Middle frontal gyrus (tissue), 1 donor: Measurements from ENCODE around the gene LRRK1.
"Not testable (repeated sequence)": the region's sequence is repeated elsewhere in the genome, so short reads cannot be mapped to it uniquely, and the experiment has no call there.

ENCODE experiments used
- DNase-seq: peaks from one replicate; pipeline ENCODE4 v3.0.0-alpha.2; 2015; ENCODE audit warnings: low spot score; ENCODE audit errors: extremely low spot score

LRRK1 gene

DNA sequence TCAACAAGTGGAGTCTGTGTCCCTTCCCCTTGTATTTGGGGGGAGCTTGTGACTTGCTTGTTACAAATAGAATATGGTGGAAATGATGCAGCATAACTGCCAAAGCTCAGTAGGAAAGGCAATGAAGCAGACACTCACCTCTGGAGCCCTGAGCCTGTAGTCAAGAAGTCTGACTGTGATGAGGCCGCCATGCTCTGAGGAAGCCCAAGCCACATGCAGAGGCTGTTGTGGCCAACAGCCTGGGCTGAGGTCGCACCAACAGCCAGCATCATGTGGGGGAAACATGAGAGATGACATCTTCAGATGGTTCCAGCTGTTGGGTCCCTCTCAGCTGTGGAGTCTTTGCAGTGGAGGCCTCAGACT lies 171.3 kb downstream of the LRRK1 start:
- no peak for DNase-seq

DNA sequence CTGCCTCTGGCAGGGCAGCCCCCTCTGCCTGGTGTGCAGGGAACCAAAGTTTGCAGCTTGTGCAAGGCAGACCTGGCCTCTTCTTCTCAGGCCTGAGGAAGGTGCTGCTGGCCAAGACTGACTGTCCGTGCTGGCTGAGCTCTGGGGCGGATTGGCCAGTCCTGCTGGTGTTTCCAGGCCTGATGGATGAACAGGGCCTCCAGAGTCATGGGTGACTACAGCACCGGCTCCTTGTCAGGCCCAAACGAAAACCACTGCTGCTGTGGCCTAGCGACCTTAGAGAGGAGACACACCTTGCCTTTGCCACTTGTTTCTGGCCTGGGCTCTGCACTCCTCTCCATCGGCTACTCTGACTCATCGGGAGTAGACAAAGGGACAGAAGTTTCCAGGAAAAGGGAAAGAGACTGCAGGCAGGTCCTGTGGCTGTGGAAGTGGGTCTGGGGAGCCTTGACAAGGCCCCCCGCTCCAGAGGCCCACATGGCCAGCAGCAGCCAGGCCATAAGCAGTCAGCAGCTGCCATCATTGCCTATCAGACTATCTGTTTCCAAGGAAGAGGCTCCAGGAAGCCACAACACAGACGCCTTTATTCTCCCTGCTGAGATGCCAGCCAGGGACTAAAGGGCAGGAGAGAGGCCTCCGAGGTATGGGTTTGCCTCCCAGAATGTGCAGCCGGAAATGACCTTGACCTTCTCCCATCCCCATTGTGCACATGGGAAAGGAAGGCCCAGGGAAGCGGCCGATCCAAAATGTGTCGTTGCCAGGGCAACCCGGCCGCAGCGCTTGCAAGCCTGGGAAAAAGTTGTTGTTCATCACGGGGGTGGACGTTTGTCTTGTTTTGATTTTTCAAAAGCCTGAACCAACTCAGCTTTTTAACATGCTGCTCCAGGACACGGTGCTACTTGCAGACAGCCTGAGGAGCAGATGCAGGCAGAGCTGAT lies 172.2 kb downstream of the LRRK1 start:
- DNase-seq, result peak; percentile 16

GRCh38 chr15:101092156-101092866 lies 173.2 kb downstream of the LRRK1 start:
- DNase-seq, result no peak

GRCh38 chr15:101092867-101093202 lies 173.7 kb downstream of the LRRK1 start:
- DNase-seq, result no peak

DNA sequence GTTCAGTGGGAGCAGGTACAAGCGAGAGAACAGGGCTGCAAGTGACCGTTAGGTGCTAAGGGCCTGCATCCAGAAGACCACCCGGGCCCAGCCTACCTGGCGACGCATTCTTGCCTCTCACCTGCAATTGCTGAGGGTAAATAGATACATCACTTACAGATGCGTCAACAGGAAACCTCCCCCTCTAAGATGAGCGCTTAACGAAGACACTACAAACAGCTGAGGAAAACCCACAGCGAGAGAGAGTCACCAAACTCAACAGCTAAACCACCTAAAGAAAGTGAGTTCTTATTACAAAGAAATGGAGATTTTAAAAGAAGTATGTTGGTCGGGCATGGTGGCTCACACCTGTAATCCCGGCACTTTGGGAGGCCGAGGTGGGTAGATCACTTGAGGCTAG lies 174.8 kb downstream of the LRRK1 start:
- DNase-seq, result no peak

GRCh38 chr15:101095796-101096406 lies 176.7 kb downstream of the LRRK1 start:
- not testable (repeated sequence) for DNase-seq

- DNase-seq, result no peak
Observed at GRCh38 chr15:101097111-101097510, 178.0 kb downstream of the LRRK1 start.

- no peak for DNase-seq
Observed at GRCh38 chr15:101099183-101099582, 180.0 kb downstream of the LRRK1 start.

- DNase-seq, result no peak
Observed at GRCh38 chr15:101100118-101100517, 181.0 kb downstream of the LRRK1 start.

- DNase-seq, result no peak
Observed at GRCh38 chr15:101100593-101101442, 181.7 kb downstream of the LRRK1 start.

DNA sequence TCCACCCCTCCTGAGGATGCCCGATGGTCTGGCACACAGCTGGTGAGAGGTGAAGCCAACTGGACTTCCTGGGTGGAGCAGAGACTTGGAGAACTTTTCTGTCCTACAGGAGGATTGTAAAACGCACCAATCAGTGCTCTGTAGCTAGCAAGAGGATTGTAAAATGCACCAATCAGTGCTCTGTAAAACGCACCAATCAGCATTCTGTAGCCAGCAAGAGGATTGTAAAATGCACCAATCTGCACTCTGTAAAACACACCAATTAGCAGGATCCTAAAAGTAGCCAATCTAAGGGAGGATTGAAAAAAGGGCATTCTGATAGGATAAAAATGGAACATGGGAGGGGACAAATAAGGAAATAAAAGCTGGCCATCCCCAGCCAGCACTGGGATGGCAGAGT lies 182.5 kb downstream of the LRRK1 start:
- no peak for DNase-seq

DNA sequence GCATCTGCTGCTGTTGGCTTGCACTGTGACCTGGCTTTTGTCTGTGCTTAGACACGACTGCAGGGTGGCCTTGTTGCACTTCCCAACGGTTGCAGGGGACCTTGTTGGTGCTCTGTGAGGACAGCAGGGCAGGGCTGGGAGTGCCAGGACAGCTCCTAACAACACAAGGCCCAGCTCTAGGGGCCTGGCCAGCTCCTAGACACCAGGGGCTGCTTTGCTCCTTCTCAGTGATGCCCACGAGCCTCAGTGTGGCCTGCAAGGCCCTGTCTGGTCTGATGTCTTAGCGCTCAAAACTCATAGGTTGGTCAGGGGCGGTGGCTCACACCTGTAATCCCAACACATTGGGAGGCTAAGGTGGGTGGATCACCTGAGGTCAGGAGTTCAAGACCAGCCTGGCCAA lies 183.6 kb downstream of the LRRK1 start:
- no peak for DNase-seq

GRCh38 chr15:101103598-101103997 lies 184.4 kb downstream of the LRRK1 start:
- no peak for DNase-seq

DNA sequence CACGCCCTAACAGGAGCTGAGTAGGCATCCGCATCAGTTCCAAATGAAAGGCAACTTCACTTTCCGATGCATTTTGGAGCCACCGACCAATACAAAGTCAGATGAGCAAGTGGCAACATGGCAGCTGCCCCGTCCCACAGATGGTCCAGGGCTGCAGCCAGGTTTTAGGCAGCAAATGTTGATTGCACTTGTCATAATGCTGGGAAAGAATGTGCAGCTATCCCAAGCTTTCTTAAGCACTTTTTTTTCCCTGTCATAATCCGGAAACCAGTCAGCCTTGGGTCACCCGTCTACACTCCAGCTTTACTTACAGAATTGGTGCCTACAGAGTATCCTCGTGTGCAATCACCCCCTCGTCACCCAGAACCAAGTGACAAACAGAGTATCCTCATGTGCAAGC lies 185.0 kb downstream of the LRRK1 start:
- no peak for DNase-seq

GRCh38 chr15:101105059-101105891 lies 186.1 kb downstream of the LRRK1 start:
- DNase-seq, result no peak

DNA sequence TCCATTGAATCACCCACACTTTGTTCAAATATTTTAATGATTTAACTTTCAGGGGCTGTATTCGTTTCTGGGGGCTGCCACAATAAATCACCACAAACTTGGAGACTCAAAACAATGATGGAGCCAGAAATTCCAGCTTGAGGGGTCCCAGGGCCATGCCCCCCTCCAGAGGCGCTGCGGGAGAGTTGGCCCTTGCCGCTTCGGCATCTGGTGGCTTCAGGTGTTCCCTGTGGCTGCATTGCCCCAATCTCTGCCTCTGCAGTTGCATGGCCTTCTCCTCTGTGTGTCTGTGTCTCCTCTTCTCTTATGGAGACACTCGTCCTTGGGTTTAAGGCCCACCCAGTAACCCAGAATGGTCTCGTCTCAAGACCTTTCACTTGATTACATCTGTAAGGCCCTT lies 187.9 kb downstream of the LRRK1 start:
- DNase-seq, result no peak

- no peak for DNase-seq
Observed at GRCh38 chr15:101107625-101108460, 188.7 kb downstream of the LRRK1 start.

GRCh38 chr15:101108461-101108775 lies 189.3 kb downstream of the LRRK1 start:
- DNase-seq, result no peak

GRCh38 chr15:101108791-101109190 lies 189.6 kb downstream of the LRRK1 start:
- DNase-seq, result no peak
